Activated gamma-delta T cell treated with anti-CD3 and anti-CD28 coated beads, Interleukin-2, amount 50 U/mL, for 16 hours (primary cell): ENCODE results near the gene PPT2.
A peak's percentile ranks its signal among the peaks of the same experiment; 100 is the strongest.
"Not testable (repeated sequence)": the region's sequence is repeated elsewhere in the genome, so short reads cannot be mapped to it uniquely, and the experiment has no call there.

Source experiments
- DNase-seq: peaks from one replicate; pipeline ENCODE4 v3.0.0-alpha.2; 2020; ENCODE audit warnings: low read depth

The PPT2 gene

DNA sequence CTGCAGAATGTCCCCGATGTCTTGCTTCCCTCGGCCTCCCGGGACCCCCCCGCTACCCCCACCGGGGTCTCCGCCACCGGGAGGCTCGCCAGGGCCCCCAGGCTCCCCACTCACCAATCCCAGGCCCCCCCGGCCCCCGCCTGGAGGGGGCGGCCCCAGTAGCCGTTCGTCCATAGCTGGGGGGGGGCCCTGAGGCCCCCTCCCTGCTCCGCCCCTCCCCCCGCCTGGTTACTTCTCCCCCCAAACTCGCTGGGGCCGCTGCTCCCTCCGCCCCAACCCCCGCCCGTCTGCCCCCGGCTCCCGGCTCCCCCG lies 35.8 kb downstream of the PPT2 start:
- no peak for DNase-seq

DNA sequence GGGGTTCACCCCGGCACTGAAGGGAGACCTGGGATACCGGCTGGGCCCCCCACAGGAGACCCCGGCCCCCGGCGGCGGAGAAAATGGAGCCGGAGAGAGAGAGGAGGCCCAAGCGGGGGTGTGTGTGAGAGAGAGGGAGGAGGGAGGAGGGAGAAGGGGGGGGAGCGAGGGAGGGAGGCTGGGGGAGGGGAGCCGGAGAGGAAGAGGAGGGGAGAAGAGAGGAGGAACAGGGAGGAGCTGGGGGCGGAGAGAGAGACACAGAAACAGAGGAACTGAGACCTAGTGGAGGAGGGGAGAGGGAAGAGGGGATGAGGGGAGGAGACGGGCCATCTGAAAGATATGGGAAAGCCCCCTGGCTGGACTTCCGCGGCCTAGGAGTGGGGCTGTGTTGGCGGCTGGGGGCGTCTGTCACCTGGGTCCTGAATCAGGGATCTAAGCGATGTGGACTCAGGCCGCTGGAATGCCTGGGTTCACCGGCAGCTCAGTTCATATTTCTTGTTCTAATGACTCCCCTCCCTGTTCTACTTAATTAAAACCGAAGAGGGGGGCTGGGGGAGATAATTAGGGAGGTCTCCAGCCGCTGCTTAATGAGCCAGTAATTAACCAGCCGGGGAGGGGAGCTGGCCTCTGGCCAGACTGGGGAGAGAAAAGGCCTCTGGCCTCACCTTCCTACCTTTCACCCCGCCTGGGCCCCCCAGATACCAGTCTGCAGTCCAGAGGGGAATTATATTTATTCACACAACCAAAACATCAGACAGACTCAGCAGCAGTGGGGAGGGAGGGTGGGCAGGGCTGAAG lies 36.3 kb downstream of the PPT2 start, which contains the start of gene PBX2:
Gene PBX2, minus strand, starts transcription at position 149 of the 798 bp plus-strand sequence. CDS start 287 bp downstream, outside the sequence.
- DNase-seq = peak; percentile 64

DNA sequence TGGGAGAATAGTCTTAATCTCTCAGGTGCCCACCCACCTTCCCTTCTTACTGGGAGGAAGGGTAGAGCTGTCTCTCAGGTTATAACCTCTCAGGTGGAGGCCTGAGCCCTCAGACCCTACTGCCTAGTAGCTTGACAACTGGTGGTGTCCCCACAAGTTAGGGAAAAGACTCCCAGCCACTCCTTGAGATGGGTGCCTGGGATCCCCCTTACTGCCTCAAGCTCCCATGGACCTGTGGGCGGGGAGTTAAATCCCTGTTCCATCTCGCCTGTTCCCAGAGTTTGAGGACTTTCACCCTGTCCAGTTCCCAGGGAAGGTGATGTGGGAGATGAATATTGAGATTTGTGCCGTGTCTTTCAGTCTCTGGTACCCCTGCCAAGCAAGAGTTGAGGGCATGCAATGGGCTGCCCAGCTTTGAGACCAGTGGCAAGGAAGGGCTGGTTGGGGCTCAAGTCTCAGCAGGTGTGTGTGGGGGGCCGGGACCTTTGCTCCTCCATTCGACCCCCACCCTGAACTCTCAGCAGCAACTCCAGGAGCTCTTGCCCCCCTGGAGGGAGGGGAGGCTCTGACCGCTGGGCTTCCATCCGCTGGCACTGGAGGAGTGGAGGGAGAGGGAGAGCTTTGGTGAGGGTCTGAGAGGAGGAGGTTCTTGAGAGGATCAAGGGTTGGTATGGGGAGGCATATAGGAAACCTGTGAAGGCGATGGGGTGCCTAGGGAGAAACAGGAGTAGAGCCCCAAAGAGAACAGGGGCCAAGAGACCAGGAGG lies 37.2 kb downstream of the PPT2 start:
- no peak for DNase-seq

DNA sequence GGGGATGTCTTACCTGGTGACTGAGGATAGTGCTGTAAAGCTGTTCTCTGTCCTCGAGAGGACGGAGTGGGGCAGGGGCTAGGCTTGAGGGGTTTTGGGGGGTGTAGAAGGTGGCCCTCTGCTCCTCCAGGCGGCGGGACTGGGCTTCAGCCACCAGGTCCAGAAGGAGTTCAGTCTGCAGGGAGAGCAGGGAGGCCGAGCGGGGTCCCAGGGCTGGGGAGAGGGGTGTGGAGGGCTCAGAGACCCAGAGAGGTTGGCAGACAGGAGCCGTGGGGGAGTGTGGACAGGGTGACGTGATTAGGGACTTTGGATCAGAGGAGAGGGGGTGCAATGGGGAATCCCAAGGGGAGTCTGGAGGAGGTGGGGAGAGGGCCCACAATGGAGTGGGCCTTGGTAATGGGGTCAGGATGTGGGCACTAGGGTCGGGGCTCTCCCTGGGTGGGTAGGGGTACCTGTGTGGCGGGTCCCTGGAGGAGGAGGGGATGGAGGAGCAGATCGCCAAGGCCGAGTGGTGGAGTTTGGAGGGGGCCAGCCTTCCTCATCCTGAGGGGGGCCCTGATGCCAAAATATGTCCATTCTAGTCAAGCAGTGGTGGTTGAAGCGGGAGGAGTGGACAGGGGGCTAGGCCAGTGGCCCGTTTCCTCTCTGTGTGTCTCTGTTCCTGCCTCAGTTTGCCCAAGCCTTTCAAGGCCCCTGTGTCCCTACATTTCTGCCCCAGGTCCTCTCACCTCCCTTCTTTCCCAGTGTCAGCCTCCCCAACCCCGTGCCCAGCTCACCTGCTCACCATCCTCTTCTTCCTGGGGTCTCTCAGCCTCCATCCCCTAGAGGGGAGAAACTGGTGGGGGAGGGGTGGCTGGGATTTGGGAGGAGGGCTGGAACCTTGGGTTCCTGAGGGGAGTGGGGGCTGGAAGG lies 38.0 kb downstream of the PPT2 start:
- DNase-seq = no peak

DNA sequence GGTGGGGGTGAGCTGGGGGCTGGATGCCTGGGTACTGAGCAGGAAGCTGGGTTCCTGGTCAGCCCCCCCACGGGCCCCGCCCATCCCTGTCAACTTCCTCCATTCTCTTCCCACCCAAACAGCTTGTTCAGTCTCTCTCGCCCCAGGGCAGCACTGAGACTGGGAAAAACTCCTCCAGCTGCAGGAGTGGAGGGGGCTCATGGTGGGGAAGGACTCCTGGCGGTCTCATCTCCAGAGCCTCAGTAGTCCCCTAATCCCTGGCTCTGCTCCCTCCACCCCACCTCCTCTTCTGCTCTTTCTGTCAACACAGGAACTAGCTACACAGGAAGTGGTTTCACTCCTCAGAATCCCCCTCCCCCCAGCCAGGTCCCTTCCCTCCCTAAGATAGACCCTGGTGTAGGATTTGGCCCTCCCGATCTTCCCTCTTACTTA lies 38.7 kb downstream of the PPT2 start, which contains the start of gene GPSM3:
Gene GPSM3, minus strand, starts transcription at position 36 of the 432 bp plus-strand sequence. CDS start 130 bp downstream, outside the sequence.
- DNase-seq = no peak

DNA sequence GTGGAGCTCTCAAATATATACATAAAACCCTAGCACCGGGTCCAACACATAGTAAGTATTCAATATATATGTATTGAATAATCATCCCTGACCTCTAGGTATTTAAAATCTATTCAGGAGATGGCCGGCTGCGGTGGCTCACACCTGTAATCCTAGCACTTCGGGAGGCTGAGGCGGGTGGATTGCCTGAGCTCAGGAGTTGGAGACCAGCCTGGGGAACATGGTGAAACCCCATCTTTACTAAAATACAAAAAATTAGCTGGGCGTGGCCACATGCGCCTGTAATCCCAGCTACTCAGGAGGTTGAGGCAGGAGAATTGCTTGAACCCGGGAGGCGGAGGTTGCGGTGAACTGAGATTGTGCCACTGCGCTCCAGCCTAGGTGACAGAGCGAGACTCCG lies 39.2 kb downstream of the PPT2 start:
- not testable (repeated sequence) for DNase-seq

DNA sequence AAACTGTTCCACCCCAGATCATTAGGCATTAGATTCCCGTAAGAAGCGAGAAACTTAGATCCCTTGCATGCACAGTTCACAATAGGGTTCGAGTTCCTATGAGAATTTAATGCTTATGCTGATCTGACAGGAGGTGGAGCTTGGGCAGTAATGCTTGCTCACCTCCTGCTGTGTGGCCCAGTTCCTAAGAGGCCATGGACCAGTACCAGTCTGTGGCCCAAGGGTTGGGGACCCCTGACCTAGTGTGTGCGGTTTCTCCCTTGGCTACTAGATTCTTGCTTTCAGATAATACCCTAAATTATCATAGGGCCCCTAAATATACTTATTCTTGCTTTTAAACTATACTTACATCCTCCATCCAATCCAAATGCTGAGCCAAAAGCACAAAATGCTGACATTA lies 40.4 kb downstream of the PPT2 start:
- no peak for DNase-seq

DNA sequence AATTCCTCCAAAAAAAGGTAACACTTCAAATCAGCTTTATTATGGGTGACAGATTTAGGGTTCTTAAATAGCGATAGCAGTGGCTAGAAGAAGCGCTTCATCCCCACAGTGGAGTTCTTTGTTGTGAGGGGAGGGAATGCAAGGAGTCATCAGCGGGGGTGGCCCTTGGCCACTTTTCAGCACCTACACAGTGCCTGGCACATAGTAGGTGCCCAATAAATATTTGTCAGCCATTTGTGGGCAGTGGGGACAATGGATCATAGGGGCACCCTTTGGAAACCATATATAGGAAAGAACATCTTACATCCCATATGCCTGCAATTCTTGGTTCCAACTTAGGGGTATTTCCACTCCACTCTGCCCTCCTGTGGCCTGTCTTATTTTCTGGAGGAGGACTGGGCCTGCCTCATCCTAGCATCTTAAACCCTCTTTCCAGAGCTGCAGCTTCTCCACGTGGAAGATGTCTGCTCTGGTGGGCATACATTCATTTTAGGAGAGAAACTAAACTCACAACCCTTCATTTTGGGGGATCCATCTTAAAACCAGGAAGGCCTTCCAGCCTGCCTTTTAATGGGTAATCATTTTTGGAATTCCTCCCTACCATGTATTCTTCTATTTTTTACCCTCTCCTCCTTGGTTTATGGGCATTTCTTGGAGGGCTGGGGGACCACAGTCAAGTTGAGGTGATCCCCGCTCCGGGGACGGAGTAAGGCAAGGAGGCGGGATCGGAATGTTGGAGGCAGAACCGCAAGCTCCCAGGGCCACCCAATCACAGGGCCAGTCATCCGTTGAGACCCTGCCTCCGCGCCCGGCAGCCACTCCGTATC lies 41.1 kb downstream of the PPT2 start:
- DNase-seq = no peak

DNA sequence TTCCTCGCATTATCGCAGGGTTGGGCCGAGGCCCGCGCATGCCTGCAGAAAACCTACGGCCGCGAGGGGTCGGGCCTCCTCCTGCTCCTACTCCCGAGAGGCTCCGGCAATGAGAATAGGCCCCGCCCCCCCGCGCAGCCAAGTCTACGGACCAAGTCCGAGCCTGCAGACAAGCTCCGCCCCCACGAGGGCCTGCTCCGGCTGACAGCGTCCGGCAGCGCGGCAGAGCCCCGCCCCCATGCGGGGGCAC lies 41.6 kb downstream of the PPT2 start:
- DNase-seq = peak; percentile 100

DNA sequence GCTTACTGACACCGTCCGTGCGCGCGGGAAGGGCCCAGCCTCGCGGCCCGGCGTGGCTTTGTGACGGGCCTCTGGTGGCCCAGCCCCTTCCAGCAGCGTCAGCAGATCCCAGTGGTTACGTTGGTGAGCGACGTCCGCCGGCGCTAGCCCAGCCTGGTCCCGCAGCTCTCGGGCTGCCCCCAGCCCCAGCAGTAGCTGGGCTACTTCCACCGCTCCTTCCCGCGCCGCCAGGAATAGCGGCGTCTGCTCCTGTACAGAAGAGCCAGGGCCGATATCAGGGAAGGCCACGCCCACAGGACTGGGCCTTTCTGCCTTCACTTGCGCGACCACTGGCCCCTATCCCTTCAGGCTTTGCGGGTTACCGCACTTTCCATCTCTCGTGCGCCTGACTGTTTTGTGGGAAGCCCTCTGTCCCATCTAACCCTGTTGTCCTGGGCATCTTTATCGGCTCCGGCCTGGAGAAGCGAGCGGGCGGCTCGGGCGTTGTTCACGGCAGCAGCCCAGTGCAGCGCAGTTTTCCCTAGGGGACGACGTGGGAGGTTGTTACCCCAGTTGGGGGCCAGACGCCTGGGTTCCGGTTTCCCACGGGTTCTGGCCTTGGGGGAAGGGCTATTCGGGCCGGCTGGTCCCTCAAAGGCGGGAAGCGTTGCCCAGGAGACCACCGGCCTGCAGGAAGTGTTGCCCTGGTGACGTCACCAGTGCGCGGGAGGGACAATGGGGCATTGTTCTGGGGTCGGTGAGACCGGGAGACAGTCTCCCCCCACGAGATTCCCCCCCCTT lies 42.2 kb downstream of the PPT2 start:
- DNase-seq = no peak

DNA sequence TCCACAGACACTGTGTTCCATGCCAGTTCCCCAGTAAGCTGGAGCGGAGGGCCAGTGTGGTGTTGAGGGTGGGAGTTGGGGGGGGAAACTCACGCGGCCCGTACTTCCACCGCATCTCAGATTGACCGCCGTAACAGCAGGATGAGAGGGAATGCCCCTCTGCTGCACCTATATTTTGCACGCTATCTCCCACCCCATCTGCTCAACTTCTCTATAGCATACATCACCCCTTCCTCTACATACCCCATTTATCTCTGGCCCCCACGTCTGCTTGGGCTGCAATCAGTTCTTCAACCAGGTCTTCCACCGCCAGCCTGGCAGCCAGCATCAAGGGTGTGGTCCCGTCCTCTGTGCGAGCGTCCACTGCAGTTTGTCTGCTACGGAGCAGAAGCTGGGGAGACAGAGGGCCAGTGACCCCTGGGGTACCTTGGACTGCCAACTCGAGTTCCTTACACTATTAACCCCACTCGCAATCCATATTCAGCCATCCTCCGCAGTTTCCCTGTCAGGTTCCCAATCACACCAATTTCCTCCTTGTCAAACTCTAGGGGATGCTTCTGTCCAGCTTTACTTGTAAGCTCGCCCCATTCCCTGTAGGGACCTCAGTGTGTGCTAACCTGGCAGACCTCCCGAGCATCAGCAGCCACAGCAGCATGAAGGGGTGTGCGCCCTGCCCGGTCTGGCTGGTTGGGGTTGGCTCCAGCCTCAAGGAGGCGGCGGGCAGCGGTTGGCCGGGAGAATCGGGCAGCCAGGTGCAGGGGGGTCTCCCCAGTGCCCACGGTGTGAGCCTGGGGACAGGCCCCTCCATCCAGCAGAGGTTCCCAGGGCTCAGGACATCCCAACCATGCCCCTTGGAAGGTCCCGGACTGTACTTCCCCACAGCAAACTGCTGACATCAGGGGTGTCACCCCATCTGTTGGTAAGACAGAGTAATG lies 43.0 kb downstream of the PPT2 start:
- DNase-seq = no peak

DNA sequence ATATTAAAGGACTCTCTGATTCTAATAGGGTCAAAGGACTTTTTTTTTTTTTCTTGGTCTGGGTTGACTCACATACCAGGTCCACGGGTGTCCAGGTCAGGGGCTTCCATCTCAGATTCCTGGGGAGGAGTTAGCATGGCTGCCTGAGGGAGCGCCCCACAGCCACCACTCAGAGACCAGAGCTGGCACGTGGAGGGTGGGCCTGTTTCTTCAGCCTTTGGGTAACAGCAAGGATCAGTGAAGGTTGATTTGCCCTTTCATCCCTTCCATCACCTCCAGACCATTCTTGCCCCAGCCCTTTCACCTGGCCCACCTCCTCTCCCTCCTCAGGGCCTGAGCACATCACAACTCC lies 44.4 kb downstream of the PPT2 start:
- DNase-seq = no peak

DNA sequence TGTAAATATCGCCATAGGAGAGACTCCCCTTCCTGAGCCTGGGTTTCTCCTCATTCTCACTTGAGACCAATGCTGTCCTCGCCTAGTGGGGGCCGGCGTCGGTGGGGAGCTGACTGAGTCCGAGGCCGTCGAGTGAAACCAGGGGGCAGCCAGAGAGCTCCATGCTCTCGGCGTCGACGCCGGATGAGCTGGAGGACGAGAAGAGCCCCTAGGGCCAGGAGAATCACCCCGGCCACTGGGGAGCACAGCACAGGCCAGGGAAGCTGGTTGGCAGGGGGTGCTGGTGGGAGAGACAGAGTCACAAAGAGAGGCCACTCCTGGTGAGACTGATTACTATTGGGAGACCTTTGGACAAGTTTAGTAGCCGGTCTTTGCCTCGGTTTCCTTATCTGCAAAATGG lies 44.9 kb downstream of the PPT2 start:
- DNase-seq = no peak

DNA sequence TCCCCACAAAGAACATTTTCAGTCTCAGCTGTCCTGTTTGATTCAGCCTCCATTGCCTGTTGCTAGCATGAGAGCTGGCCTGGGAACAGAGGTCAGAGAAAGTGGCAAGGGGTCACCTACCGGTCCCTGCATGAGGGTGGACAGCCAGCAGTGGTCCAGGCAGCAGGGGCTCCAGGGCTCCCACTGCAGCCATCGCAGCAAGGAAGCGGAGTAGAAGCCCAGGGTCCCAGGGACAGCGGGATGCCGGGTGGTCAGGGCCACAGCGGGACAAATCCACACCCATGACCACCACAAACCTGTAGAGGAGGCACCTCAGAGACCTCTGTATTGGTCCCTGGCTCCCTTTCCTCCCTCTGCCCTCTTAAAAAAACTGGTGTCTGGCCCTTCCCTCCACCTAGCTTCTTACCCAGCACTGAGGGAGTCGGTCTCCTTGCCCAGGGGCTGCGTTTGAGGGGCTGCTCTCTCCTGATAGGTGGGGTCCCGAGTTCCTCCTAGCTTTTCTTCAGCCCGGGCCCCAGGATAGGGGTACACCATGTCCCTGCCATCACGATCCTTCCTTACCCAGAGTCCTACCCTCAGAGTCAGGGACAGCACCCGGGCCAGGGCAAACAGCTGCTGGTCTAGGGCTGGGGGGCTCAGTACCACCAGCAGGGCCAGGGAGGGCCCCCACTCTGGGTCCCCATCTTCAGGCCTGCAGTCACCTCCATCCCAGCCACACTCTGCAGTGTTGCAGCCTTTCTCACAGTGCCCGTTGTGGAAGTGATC lies 47.0 kb downstream of the PPT2 start:
- no peak for DNase-seq

DNA sequence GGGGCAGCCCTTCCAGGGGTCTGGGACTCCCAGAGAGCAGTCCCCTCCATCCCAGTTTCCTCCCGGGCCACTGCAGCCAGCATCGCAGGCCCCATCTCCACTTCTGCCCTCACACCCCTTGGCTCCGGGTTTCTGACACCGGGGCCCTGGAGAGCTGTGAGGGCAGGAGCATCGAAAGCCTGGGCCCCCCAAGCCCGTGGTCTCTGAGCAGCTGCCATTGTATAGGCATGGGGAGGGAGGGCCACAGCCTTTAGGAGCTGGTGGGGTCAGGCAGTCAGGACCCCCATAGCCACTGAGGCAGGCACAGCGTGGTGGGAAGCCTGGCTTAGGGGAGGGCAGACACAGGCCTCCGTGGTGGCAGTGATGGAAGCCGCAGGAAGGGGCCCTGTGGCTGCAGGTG lies 48.2 kb downstream of the PPT2 start:
- DNase-seq = no peak

DNA sequence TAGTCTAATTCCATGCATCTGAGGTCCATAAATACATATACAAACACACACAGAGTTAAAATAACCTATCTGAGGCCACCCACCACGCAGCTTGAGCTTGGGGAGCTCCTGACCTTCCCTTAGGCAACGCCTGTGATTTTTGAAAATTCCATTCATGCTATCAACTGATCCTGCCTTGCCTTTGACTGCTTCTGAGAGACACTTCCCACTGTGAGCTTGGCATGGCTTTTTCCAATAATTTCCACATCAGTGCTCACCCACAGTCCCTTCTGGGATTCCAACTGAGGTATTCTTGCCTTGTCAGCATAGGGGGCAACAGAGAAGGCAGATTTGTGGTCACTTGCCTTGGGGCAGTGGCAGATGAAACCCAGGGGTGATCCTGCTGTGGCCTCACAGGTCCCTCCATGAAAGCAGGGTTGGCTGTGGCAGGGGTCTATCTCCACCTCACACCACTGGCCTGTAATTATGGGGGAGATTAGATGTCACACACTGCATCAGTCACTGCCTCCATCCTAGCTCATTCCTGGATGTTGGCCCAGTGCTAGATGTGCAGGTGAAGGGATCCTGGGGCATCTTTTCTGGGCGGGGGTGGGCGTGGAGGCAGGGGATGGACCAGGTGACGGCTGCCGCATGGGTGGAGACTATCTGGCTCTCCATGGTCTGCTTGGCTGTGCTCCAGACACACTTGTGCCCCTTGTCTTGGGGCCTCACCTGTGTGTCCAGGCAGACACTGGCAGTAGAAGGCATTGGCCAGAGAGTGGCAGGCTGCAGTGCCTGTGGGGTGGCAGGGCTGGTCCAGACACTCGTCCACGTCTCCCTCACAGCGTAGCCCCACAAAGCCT lies 49.7 kb downstream of the PPT2 start:
- DNase-seq = no peak

DNA sequence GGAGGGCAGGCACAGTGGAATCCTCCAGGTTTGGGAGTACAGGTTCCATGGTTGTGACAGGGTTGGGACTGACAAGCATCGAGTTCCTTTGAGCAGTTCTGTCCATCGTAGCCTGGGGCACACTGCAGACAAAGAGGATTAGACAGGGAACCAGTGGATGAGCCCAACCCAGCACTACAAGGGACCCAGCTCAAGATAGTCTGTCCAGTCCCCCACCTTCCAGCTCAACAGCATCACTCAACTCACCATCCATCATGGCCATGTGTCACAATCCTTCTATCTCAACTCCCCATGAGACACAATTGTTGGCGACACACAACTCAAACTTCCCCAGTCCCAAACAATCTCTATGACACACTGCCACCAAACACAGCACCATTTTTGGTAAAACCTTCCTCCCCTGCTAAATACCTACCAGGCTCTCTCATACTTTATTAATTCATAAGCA lies 50.4 kb downstream of the PPT2 start:
- no peak for DNase-seq

DNA sequence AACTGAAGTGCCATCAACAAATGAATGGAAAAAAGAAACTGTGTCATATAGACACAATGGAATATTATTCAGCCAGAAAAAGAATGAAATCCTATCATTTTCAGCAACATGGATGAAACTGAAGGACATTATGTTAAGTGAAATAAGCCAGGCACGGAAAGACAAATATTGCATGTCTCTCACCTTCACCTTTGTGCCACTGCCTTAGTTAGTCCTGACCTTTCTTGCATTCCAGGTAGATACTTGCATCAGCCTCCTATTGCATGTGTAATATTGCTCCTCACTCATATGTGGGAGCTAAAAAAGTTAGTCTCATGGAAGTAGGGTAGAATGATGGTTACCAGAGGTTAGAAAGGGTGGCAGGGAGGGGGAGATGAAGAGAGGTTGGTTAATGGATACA lies 55.1 kb downstream of the PPT2 start:
- DNase-seq = no peak
